HG03342 (cell line): ENCODE data around the gene ANXA11.

Source experiments
- ATAC-seq: cut with Tn5 transposase; IDR thresholded peaks from one replicate; pipeline ENCODE4 v1.9.1; 2021; ENCODE audit warnings: mild to moderate bottlenecking, moderate library complexity; ENCODE audit not compliant: unreplicated experiment

The ANXA11 gene

GRCh38 chr10:80191589-80192270 is 13.6 kb downstream of the ANXA11 start:
- no peak for ATAC-seq

- ATAC-seq: no peak
Observed at GRCh38 chr10:80188713-80189112, 16.6 kb downstream of the ANXA11 start.

- peak; percentile 88 for ATAC-seq
Observed at GRCh38 chr10:80187465-80188409, 17.6 kb downstream of the ANXA11 start.

GRCh38 chr10:80187060-80187459 is 18.3 kb downstream of the ANXA11 start:
- no peak for ATAC-seq

GRCh38 chr10:80186364-80187012 is 18.8 kb downstream of the ANXA11 start:
- ATAC-seq: no peak

- ATAC-seq: no peak
Observed at GRCh38 chr10:80185578-80186299, 19.6 kb downstream of the ANXA11 start.

- no peak for ATAC-seq
Observed at GRCh38 chr10:80184291-80184690, 21.0 kb downstream of the ANXA11 start.

GRCh38 chr10:80183436-80183835 is 21.9 kb downstream of the ANXA11 start:
- ATAC-seq: no peak

GRCh38 chr10:80182986-80183385 is 22.4 kb downstream of the ANXA11 start:
- ATAC-seq: no peak

- no peak for ATAC-seq
Observed at GRCh38 chr10:80177781-80178636, 27.3 kb downstream of the ANXA11 start.

GRCh38 chr10:80176526-80176925 is 28.8 kb downstream of the ANXA11 start:
- no peak for ATAC-seq

- no peak for ATAC-seq
Observed at GRCh38 chr10:80174641-80175395, 30.5 kb downstream of the ANXA11 start.

- ATAC-seq: no peak
Observed at GRCh38 chr10:80173466-80173865, 31.9 kb downstream of the ANXA11 start.

GRCh38 chr10:80172896-80173295 is 32.4 kb downstream of the ANXA11 start:
- no peak for ATAC-seq

- no peak for ATAC-seq
Observed at GRCh38 chr10:80171248-80171660, 34.1 kb downstream of the ANXA11 start.

GRCh38 chr10:80170641-80171040 is 34.7 kb downstream of the ANXA11 start:
- ATAC-seq: no peak

GRCh38 chr10:80170026-80170425 is 35.3 kb downstream of the ANXA11 start:
- no peak for ATAC-seq

GRCh38 chr10:80168679-80169380 is 36.5 kb downstream of the ANXA11 start:
- ATAC-seq: no peak

- ATAC-seq: no peak
Observed at GRCh38 chr10:80168162-80168511, 37.2 kb downstream of the ANXA11 start.
